Karpas-422 (cell line): ENCODE data around the gene ALOX5AP. TPM values are rescaled to one million over a fixed set of nuclear protein-coding genes. Genes with fewer than 3 reads are reported as not detected.
A peak's percentile ranks its signal among the peaks of the same experiment; 100 is the strongest.

Source experiments
- DNase-seq: peaks from one replicate; pipeline ENCODE4 v3.0.0-alpha.2; 2015
- H2AFZ ChIP-seq: fragments of 200-600 bp; sonication (generic); 2 replicates; pipeline ENCODE4 v1.6.1; 2014; ENCODE audit warnings: antibody characterized with exemption, low read length, mixed read lengths
- H3K27ac ChIP-seq: fragments of 200-600 bp; sonication (generic); 2 replicates; pipeline ENCODE4 v1.5.1; 2014; ENCODE audit warnings: mild to moderate bottlenecking, low read length, moderate library complexity
- H3K27me3 ChIP-seq: fragments of 200-600 bp; sonication (generic); 2 replicates; pipeline ENCODE4 v1.6.1; 2014; ENCODE audit warnings: low read length, mixed read lengths
- H3K36me3 ChIP-seq: fragments of 200-600 bp; sonication (generic); 2 replicates; pipeline ENCODE4 v1.6.1; 2014; ENCODE audit warnings: low read length, mixed read lengths; ENCODE audit not compliant: insufficient read depth
- H3K4me1 ChIP-seq: fragments of 200-600 bp; sonication (generic); 2 replicates; pipeline ENCODE4 v1.6.1; 2014; ENCODE audit warnings: mild to moderate bottlenecking, low read length, mixed read lengths
- H3K4me2 ChIP-seq: fragments of 200-600 bp; sonication (generic); 2 replicates; pipeline ENCODE4 v1.6.1; 2014; ENCODE audit warnings: low read length, low read depth, mild to moderate bottlenecking; ENCODE audit not compliant: poor library complexity, severe bottlenecking
- H3K4me3 ChIP-seq: fragments of 200-600 bp; sonication (generic); 2 replicates; pipeline ENCODE4 v1.5.1; 2014; ENCODE audit warnings: mild to moderate bottlenecking, antibody characterized with exemption, low read length, mixed read lengths
- H3K79me2 ChIP-seq: fragments of 200-600 bp; sonication (generic); 2 replicates; pipeline ENCODE4 v1.6.1; 2014; ENCODE audit warnings: mild to moderate bottlenecking, low read length, mixed read lengths
- H3K9ac ChIP-seq: fragments of 200-600 bp; sonication (generic); 2 replicates; pipeline ENCODE4 v1.6.0; 2014; ENCODE audit warnings: low read length
- H3K9me2 ChIP-seq: fragments of 200-600 bp; sonication (generic), shearing (Covaris generic); replicated peaks from 2 replicates; pipeline ENCODE4 v1.6.0; 2014; ENCODE audit warnings: mild to moderate bottlenecking, low read length, moderate library complexity; ENCODE audit not compliant: insufficient read depth
- H3K9me3 ChIP-seq: fragments of 300-700, 200-600 bp; sonication (generic); 2 replicates; pipeline ENCODE4 v1.6.1; 2014; ENCODE audit warnings: low read length, mixed read lengths
- H4K20me1 ChIP-seq: fragments of 200-600 bp; sonication (generic); 2 replicates; pipeline ENCODE4 v1.6.1; 2014; ENCODE audit warnings: mild to moderate bottlenecking, antibody characterized with exemption, low read length, low read depth; ENCODE audit not compliant: insufficient read depth
- total RNA-seq: library from RNA; depleted of rRNA; stranded (reverse); fragments of >200 nt; shearing (Covaris generic); gene quantifications from 2 replicates; pipeline ENCODE4 v1.2.3, GENCODE V29; 2014; ENCODE audit warnings: low replicate concordance

ALOX5AP gene
- total RNA-seq, 1 experiment from 2014 or later: 512 TPM

- Histone ChIP-seq H3K4me3 (no peak overlapping the region), H3K9me2 (no peaks in the 10 kb centered on the region), H2AFZ (no peak overlapping the region), H3K36me3 (no peaks in the 10 kb centered on the region), H4K20me1 (no peaks in the 10 kb centered on the region), H3K4me1 (no peaks in the 10 kb centered on the region), H3K9me3 (no peaks in the 10 kb centered on the region), H3K79me2 (no peaks in the 10 kb centered on the region), H3K9ac (no peak overlapping the region), H3K4me2 (no peak overlapping the region), H3K27me3 (no peaks in the 10 kb centered on the region), H3K27ac (no peak overlapping the region)
- DNase-seq: no peak
These were observed 7.6 kb upstream of the ALOX5AP start for GRCh38 chr13:30727491-30728355.

- Histone ChIP-seq H2AFZ (no peak overlapping the region), H3K27ac (no peak overlapping the region), H3K4me2 (no peak overlapping the region), H3K4me1 (peaks cover 9% of the 10 kb centered on the region), H3K9ac (no peak overlapping the region), H4K20me1 (no peaks in the 10 kb centered on the region), H3K9me2 (no peaks in the 10 kb centered on the region), H3K27me3 (no peaks in the 10 kb centered on the region), H3K36me3 (no peaks in the 10 kb centered on the region), H3K79me2 (no peaks in the 10 kb centered on the region), H3K4me3 (no peak overlapping the region), H3K9me3 (no peaks in the 10 kb centered on the region)
- no peak for DNase-seq
These were observed 5.5 kb upstream of the ALOX5AP start for GRCh38 chr13:30729801-30730200.

GRCh38 chr13:30730526-30730925 is 4.8 kb upstream of the ALOX5AP start:
- Histone ChIP-seq H3K9me2 (no peaks in the 10 kb centered on the region), H3K9ac (no peak overlapping the region), H3K27me3 (no peaks in the 10 kb centered on the region), H3K79me2 (peaks cover 1% of the 10 kb centered on the region; the same call in 1 of the 2 replicates), H3K9me3 (no peaks in the 10 kb centered on the region), H2AFZ (no peak overlapping the region), H3K36me3 (no peaks in the 10 kb centered on the region), H3K4me3 (no peak overlapping the region), H3K4me1 (peaks cover 15% of the 10 kb centered on the region), H3K27ac (no peak overlapping the region), H3K4me2 (no peak overlapping the region), H4K20me1 (no peaks in the 10 kb centered on the region)
- peak; percentile 42 for DNase-seq

GRCh38 chr13:30731361-30732045 is 3.8 kb upstream of the ALOX5AP start:
- no peak for DNase-seq

GRCh38 chr13:30732046-30732390 is 3.3 kb upstream of the ALOX5AP start:
- H3K4me2 ChIP-seq: no peak overlapping the region
- no peak overlapping the region for H3K9ac ChIP-seq
- DNase-seq: no peak
- H2AFZ ChIP-seq: no peak overlapping the region
- H3K9me2 ChIP-seq: no peaks in the 10 kb centered on the region
- H3K4me1 ChIP-seq: peaks cover 26% of the 10 kb centered on the region
- H3K27me3 ChIP-seq: no peaks in the 10 kb centered on the region
- H3K4me3 ChIP-seq: no peak overlapping the region
- H3K79me2 ChIP-seq: peaks cover 16% of the 10 kb centered on the region
- no peaks in the 10 kb centered on the region for H3K36me3 ChIP-seq
- H4K20me1 ChIP-seq: no peaks in the 10 kb centered on the region
- H3K9me3 ChIP-seq: no peaks in the 10 kb centered on the region
- no peak overlapping the region for H3K27ac ChIP-seq

More at GRCh38 chr13:30731361-30732045, 3.8 kb upstream of the ALOX5AP start:
- Histone ChIP-seq H3K9me2 (no peaks in the 10 kb centered on the region), H3K4me2 (no peak overlapping the region), H4K20me1 (no peaks in the 10 kb centered on the region), H3K4me3 (no peak overlapping the region), H2AFZ (no peak overlapping the region), H3K9me3 (no peaks in the 10 kb centered on the region), H3K27me3 (no peaks in the 10 kb centered on the region), H3K27ac (no peak overlapping the region), H3K9ac (no peak overlapping the region), H3K36me3 (no peaks in the 10 kb centered on the region), H3K4me1 (peaks cover 21% of the 10 kb centered on the region), H3K79me2 (peaks cover 11% of the 10 kb centered on the region)

- Histone ChIP-seq H3K9me3 (no peaks in the 10 kb centered on the region), H3K4me1 (peaks cover 50% of the 10 kb centered on the region), H3K36me3 (no peaks in the 10 kb centered on the region), H3K4me3 (peak overlapping the region; percentile 73), H3K27ac (no peak overlapping the region), H3K9me2 (no peaks in the 10 kb centered on the region), H3K9ac (peak overlapping the region; percentile 76; the same call in 1 of the 2 replicates), H4K20me1 (no peaks in the 10 kb centered on the region), H3K27me3 (no peaks in the 10 kb centered on the region), H3K4me2 (peak overlapping the region; percentile 95), H3K79me2 (peaks cover 38% of the 10 kb centered on the region), H2AFZ (no peak overlapping the region)
- no peak for DNase-seq
These were observed 904 bp upstream of the ALOX5AP start for GRCh38 chr13:30734439-30734838.

GRCh38 chr13:30735872-30736175 is 481 bp downstream of the ALOX5AP start:
- DNase-seq: peak; percentile 64

GRCh38 chr13:30736461-30737320 is 1.3 kb downstream of the ALOX5AP start:
- Histone ChIP-seq H2AFZ (no peak overlapping the region), H4K20me1 (no peaks in the 10 kb centered on the region), H3K4me1 (peaks cover 66% of the 10 kb centered on the region), H3K4me2 (peak overlapping the region; percentile 95), H3K79me2 (peaks cover 58% of the 10 kb centered on the region), H3K9me3 (no peaks in the 10 kb centered on the region), H3K4me3 (peak overlapping the region; percentile 73), H3K36me3 (no peaks in the 10 kb centered on the region), H3K27me3 (no peaks in the 10 kb centered on the region), H3K9me2 (no peaks in the 10 kb centered on the region), H3K9ac (peak overlapping the region; percentile 76), H3K27ac (peak overlapping the region; percentile 92)
- peak; percentile 66 for DNase-seq

More at GRCh38 chr13:30735872-30736175, 481 bp downstream of the ALOX5AP start:
- peaks cover 52% of the 10 kb centered on the region for H3K79me2 ChIP-seq
- peak overlapping the region; percentile 76 for H3K9ac ChIP-seq
- no peaks in the 10 kb centered on the region for H3K9me2 ChIP-seq
- no peaks in the 10 kb centered on the region for H3K36me3 ChIP-seq
- peak overlapping the region; percentile 27; the same call in 1 of the 2 replicates for H2AFZ ChIP-seq
- no peaks in the 10 kb centered on the region for H3K9me3 ChIP-seq
- H3K4me2 ChIP-seq: peak overlapping the region; percentile 95
- H3K27me3 ChIP-seq: no peaks in the 10 kb centered on the region
- peak overlapping the region; percentile 92 for H3K27ac ChIP-seq
- peaks cover 64% of the 10 kb centered on the region for H3K4me1 ChIP-seq
- no peaks in the 10 kb centered on the region for H4K20me1 ChIP-seq
- peak overlapping the region; percentile 73 for H3K4me3 ChIP-seq
